ENCODE measurements around the gene ASPN. TPM values are rescaled to one million over a fixed set of nuclear protein-coding genes. Genes with fewer than 3 reads are reported as not detected.

ASPN gene
- total and polyA plus RNA-seq, 9 of the 15 experiments (the other 6 are each of a cell fraction or from before 2014, with no cell fraction given) = 0.03 to 0.07 TPM; not detected in 7

DNA sequence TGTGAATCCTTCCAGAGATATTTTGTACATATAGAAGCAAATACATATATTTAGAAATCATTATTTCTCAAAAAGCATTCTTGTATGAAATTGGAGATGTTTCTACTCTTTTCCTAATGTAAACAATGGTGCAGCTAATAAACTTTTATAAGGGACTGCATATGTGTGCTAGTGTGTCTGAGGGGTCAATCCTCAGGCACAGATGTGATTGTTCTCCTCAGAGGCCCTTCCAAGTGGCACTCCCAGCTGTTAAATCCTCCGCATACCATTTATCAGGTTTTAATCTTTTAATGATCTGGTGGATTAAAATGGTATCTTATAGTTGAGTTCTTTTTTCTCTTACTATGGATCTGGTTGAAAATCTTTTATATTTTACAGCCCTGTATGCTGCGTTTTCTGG lies 52.5 kb downstream of the ASPN start:
- Histone ChIP-seq H3K27me3 (ENCODE audit: control insufficient read depth in 2 of 2, insufficient read depth in 2 of 2, low read length in 2 of 2) (no peaks in the 10 kb centered on the region), H3K36me3 (ENCODE audit: control insufficient read depth, insufficient read depth, low read length) (no peaks in the 10 kb centered on the region), H3K4me2 (ENCODE audit: insufficient read depth, low read length) (no peak overlapping the region), H3K4me3 (no peak overlapping the region), H3K9ac (ENCODE audit: insufficient read depth in 1 of 2, low read depth in 2 of 2, low read length in 2 of 2) (no peak overlapping the region), H3K79me2 (ENCODE audit: control insufficient read depth, insufficient read depth, low read length) (no peaks in the 10 kb centered on the region), H3K9me3 (replicated peaks; ENCODE audit: control insufficient read depth, insufficient read depth, low read depth, low read length) (no peaks in the 10 kb centered on the region), H4K20me1 (replicated peaks; ENCODE audit: control insufficient read depth, insufficient read depth, low read length) (no peaks in the 10 kb centered on the region), H3K9me1 (ENCODE audit: control insufficient read depth, insufficient read depth, low read length) (no peaks in the 10 kb centered on the region), H3K4me1 (replicated peaks in 1 of 2; ENCODE audit: control insufficient read depth in 2 of 2, insufficient read depth in 2 of 2, low read length in 2 of 2) (no peaks in the 10 kb centered on the region), H2AFZ (ENCODE audit: low read depth, low read length) (no peak overlapping the region), H3K27ac (ENCODE audit: extremely low read depth, low read depth, low read length) (no peak overlapping the region)
- in situ Hi-C loops (cut with MboI) (loop anchor here (10.0 kb wide), 1 partner anchor 295 kb away; no protein-coding TSS in a partner anchor), intact Hi-C loops (cut with micrococcal nuclease) (loop anchor here (10.0 kb wide), 1 partner anchor 75 kb away; no protein-coding TSS in a partner anchor)
- ChIA-PET POLR2A (no interaction called here), CTCF (ENCODE audit: low intra/inter-chr PET ratio) (interaction anchor here (0.6 kb wide), 1 partner anchor 487 kb away, joined by 4 read pairs; no protein-coding TSS in a partner anchor)
- FAIRE-seq (no peak), DNase-seq (ENCODE audit: extremely low read depth in 1 of 4, low spot score in 3 of 4) (no peak), ATAC-seq (no peak)
- 41% methylated on average over 2 of the region's 2 CpGs for WGBS (ENCODE audit: insufficient coverage, low coverage, missing lambda C conversion rate)
- BruUV-seq (replicated peaks) = no TSS peak
- TF ChIP-seq POLR3A (IDR thresholded peaks at IDR 0.05; ENCODE audit: borderline replicate concordance, extremely low read depth, insufficient read depth, insufficient read length) (no peak), TCFL5 (CRISPR knock-in tag; conservative IDR thresholded peaks at IDR 0.05) (no peak), NRF1 (conservative IDR thresholded peaks at IDR 0.05 in 1 of 2, IDR thresholded peaks at IDR 0.05 in 1 of 2) (no peak), ZBTB26 (CRISPR knock-in tag; IDR thresholded peaks at IDR 0.05) (no peak), FOS (IDR thresholded peaks at IDR 0.05; ENCODE audit: extremely low read depth, insufficient read length) (no peak), ATF4 (CRISPR knock-in tag; IDR thresholded peaks at IDR 0.05) (no peak), SMARCC2 (IDR thresholded peaks at IDR 0.05; ENCODE audit: low read depth) (no peak), NR2F6 (CRISPR knock-in tag; IDR thresholded peaks at IDR 0.05) (no peak), HNRNPL (IDR thresholded peaks at IDR 0.05; ENCODE audit: low read depth, low read length) (no peak), MAZ (CRISPR knock-in tag; conservative IDR thresholded peaks at IDR 0.05 in 1 of 2, IDR thresholded peaks at IDR 0.05 in 1 of 2) (no peak), ZNF707 (CRISPR knock-in tag; conservative IDR thresholded peaks at IDR 0.05) (no peak)
- TF ChIP-seq, protein P1, sequence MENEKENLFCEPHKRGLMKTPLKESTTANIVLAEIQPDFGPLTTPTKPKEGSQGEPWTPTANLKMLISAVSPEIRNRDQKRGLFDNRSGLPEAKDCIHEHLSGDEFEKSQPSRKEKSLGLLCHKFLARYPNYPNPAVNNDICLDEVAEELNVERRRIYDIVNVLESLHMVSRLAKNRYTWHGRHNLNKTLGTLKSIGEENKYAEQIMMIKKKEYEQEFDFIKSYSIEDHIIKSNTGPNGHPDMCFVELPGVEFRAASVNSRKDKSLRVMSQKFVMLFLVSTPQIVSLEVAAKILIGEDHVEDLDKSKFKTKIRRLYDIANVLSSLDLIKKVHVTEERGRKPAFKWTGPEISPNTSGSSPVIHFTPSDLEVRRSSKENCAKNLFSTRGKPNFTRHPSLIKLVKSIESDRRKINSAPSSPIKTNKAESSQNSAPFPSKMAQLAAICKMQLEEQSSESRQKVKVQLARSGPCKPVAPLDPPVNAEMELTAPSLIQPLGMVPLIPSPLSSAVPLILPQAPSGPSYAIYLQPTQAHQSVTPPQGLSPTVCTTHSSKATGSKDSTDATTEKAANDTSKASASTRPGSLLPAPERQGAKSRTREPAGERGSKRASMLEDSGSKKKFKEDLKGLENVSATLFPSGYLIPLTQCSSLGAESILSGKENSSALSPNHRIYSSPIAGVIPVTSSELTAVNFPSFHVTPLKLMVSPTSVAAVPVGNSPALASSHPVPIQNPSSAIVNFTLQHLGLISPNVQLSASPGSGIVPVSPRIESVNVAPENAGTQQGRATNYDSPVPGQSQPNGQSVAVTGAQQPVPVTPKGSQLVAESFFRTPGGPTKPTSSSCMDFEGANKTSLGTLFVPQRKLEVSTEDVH (IDR thresholded peaks at IDR 0.05; ENCODE audit: low read depth, partially characterized antibody) = no peak
- TF ChIP-seq, protein P2, sequence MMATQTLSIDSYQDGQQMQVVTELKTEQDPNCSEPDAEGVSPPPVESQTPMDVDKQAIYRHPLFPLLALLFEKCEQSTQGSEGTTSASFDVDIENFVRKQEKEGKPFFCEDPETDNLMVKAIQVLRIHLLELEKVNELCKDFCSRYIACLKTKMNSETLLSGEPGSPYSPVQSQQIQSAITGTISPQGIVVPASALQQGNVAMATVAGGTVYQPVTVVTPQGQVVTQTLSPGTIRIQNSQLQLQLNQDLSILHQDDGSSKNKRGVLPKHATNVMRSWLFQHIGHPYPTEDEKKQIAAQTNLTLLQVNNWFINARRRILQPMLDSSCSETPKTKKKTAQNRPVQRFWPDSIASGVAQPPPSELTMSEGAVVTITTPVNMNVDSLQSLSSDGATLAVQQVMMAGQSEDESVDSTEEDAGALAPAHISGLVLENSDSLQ (IDR thresholded peaks at IDR 0.05) = no peak
- TF ChIP-seq, protein P3, sequence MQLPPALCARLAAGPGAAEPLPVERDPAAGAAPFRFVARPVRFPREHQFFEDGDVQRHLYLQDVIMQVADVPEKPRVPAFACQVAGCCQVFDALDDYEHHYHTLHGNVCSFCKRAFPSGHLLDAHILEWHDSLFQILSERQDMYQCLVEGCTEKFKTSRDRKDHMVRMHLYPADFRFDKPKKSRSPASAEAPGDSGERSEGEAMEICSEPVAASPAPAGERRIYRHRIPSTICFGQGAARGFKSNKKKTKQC (CRISPR knock-in tag; IDR thresholded peaks at IDR 0.05) = no peak

Data from K562 (cell line).